ENCODE data around the gene CRP.

CRP gene

DNA sequence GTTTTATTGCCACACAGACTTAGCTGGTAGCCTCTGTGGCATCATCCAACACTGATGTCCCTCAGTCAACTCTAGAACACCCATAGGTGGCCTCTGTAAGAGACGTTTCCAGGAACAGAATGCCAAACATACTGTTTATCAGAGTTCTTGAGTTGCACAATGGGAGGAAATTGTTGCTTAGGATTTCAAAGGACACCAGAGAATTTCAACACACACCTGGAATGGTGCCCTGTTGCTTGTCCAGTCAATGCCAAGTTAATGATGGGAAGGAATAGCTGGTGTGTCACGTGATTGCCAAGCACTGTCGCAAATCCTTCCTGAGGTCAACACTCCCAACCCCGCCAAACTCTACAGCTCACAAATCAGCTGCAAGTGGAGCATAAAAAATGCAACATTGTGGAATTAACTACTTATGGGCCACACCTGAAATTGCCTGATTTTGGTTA, 37.8 kb upstream of the CRP start:
- intact Hi-C loops (cut with DNase I; ENCODE audit: low total_unique reads): no loop called here
- H3K27ac ChIP-seq: no peak overlapping the region
- no peak overlapping the region for H3K4me3 ChIP-seq
- no peaks in the 10 kb centered on the region for H3K4me1 ChIP-seq
- H3K27me3 ChIP-seq: peaks cover 0 to 3% of the 10 kb centered on the region in 2 donors
- peak; percentile 82 to 89 for DNase-seq
- TF ChIP-seq, protein P1, sequence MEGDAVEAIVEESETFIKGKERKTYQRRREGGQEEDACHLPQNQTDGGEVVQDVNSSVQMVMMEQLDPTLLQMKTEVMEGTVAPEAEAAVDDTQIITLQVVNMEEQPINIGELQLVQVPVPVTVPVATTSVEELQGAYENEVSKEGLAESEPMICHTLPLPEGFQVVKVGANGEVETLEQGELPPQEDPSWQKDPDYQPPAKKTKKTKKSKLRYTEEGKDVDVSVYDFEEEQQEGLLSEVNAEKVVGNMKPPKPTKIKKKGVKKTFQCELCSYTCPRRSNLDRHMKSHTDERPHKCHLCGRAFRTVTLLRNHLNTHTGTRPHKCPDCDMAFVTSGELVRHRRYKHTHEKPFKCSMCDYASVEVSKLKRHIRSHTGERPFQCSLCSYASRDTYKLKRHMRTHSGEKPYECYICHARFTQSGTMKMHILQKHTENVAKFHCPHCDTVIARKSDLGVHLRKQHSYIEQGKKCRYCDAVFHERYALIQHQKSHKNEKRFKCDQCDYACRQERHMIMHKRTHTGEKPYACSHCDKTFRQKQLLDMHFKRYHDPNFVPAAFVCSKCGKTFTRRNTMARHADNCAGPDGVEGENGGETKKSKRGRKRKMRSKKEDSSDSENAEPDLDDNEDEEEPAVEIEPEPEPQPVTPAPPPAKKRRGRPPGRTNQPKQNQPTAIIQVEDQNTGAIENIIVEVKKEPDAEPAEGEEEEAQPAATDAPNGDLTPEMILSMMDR (IDR thresholded peaks at IDR 0.05): no peak
- H3K36me3 ChIP-seq: no peaks in the 10 kb centered on the region
- no peaks in the 10 kb centered on the region for H3K9me3 ChIP-seq

DNA sequence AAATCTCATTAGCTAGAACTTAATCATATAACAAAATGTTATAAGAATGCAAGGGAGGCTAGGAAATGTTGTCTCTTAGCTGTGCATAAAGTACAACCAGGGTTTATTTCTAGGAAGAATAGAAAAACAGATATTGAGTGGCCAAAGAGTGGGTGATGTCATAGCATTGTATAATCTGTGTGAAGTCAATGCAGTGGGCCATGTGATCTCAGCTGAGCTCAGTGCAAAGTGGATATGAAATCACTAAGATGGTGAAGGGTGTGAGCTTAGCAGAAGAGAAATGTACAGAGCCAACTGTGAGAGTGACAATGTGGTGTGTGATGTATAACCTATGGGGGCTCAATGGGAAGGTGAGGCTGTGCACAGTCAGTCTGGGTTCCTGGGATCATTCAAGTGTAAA, 36.6 kb upstream of the CRP start:
- no peaks in the 10 kb centered on the region for H3K36me3 ChIP-seq
- H3K9me3 ChIP-seq: no peaks in the 10 kb centered on the region
- peaks cover 0 to 3% of the 10 kb centered on the region in 2 donors for H3K27me3 ChIP-seq
- intact Hi-C loops (cut with DNase I; ENCODE audit: low total_unique reads): no loop called here
- TF ChIP-seq, protein P1 (IDR thresholded peaks at IDR 0.05): no peak
- no peak overlapping the region for H3K27ac ChIP-seq
- H3K4me3 ChIP-seq: no peak overlapping the region
- no peaks in the 10 kb centered on the region for H3K4me1 ChIP-seq
- no peak for DNase-seq

DNA sequence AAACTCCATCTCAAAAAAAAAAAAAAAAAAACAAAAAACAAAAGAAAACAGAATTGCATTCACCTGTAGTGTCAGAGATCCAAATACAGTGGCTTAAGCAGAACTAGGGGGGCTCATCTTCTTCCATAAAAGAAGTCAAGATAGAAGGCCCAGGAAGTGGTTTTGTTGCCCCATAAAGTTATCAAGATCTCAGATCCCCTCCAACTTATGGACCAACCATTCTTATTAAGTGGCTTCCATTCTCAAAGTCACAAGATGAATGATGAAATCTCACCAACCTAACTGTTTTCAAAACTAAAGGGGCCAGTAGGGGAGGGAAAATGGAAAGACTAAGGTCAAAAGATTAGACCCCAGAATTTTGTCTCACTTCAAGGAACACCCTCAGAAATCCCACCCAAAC, 36.2 kb upstream of the CRP start:
- no peak overlapping the region for H3K4me3 ChIP-seq
- no peaks in the 10 kb centered on the region for H3K36me3 ChIP-seq
- H3K9me3 ChIP-seq: no peaks in the 10 kb centered on the region
- intact Hi-C loops (cut with DNase I; ENCODE audit: low total_unique reads): no loop called here
- peaks cover 0 to 3% of the 10 kb centered on the region in 2 donors for H3K27me3 ChIP-seq
- TF ChIP-seq, protein P1 (IDR thresholded peaks at IDR 0.05): no peak
- no peaks in the 10 kb centered on the region for H3K4me1 ChIP-seq
- DNase-seq: no peak
- no peak overlapping the region for H3K27ac ChIP-seq

DNA sequence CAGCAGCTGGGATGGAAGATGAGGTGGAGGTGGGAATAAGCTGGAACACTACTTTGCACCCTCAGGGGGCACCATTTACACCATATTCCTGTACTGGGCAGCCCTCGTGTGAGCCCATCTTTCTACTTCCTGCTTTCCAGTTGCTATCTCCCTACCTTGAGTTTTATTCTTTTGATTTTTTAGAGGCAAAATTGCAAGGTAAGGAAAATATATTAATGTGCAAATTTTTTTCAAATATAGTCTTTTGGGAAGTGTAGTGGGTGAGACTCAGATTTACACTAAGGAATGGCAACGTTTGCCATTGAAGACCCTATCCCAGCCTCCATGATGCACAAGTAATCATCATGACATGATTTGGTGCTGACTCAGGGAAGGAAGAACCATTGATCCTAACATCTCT, 35.2 kb upstream of the CRP start:
- Histone ChIP-seq H3K4me1 (no peaks in the 10 kb centered on the region), H3K27ac (no peak overlapping the region), H3K36me3 (no peaks in the 10 kb centered on the region), H3K9me3 (no peaks in the 10 kb centered on the region), H3K27me3 (peaks cover 0 to 3% of the 10 kb centered on the region in 2 donors), H3K4me3 (no peak overlapping the region)
- no peak for DNase-seq
- TF ChIP-seq, protein P1 (IDR thresholded peaks at IDR 0.05): no peak
- intact Hi-C loops (cut with DNase I; ENCODE audit: low total_unique reads): no loop called here

DNA sequence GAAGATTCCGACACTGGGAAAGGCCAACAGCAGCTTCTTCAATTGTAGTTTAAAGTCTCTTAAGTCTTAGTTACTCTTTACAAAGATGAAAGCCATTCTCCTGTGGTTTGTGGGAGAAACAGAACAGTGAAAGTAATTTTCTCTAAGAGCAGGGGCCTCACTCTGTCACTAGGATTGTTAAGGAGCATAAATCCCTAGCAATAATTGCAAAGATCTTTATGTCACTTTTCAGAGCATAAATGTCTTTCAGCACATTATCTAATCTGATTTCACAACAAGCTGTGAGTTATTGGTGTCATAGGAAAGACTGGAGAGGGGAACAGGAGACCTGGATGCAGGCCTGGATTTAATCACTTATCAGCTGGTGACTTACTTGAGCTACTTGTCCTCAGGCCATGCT, 34.0 kb upstream of the CRP start:
- no peak for DNase-seq
- H3K4me1 ChIP-seq: no peaks in the 10 kb centered on the region
- peaks cover 0 to 3% of the 10 kb centered on the region in 2 donors for H3K27me3 ChIP-seq
- intact Hi-C loops (cut with DNase I; ENCODE audit: low total_unique reads): no loop called here
- TF ChIP-seq, protein P1 (IDR thresholded peaks at IDR 0.05): no peak
- no peak overlapping the region for H3K27ac ChIP-seq
- no peaks in the 10 kb centered on the region for H3K36me3 ChIP-seq
- no peaks in the 10 kb centered on the region for H3K9me3 ChIP-seq
- no peak overlapping the region for H3K4me3 ChIP-seq

DNA sequence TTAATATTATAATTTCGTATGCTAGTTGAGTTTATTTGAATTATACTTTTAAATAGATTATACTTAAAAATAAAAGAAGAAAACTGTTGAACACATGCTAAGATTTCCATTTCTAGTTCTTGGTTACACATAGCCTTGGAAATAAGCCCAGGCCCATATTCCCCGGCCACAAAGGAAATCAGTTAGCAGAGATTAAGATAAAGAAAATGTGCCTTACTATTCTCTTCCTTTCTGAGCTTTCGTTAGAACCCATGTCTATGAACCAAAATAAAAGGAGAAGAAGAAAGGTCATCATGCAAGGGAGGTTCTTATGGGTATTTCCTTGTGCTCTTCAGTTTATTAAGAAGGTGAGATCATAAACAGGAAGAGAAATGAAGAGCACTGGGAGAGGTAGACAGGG, 32.3 kb upstream of the CRP start:
- DNase-seq: no peak
- intact Hi-C loops (cut with DNase I; ENCODE audit: low total_unique reads): no loop called here
- Histone ChIP-seq H3K27me3 (peaks cover 0 to 3% of the 10 kb centered on the region in 2 donors), H3K4me3 (no peak overlapping the region), H3K27ac (no peak overlapping the region), H3K9me3 (no peaks in the 10 kb centered on the region), H3K4me1 (no peaks in the 10 kb centered on the region), H3K36me3 (no peaks in the 10 kb centered on the region)
- TF ChIP-seq, protein P1 (IDR thresholded peaks at IDR 0.05): no peak
